HG02840 (cell line): ENCODE data around the gene PANX2.
"Not testable (repeated sequence)": the region's sequence is repeated elsewhere in the genome, so short reads cannot be mapped to it uniquely, and the experiment has no call there.

Experiments used
- ATAC-seq: cut with Tn5 transposase; IDR thresholded peaks from one replicate; pipeline ENCODE4 v1.9.1; 2021; ENCODE audit warnings: mild to moderate bottlenecking, moderate library complexity, moderate number of reproducible peaks; ENCODE audit not compliant: unreplicated experiment, low FRiP score

Gene PANX2

GRCh38 chr22:50168490-50169180 is 1.9 kb upstream of the PANX2 start:
- not testable (repeated sequence) for ATAC-seq

- no peak for ATAC-seq
Measured at GRCh38 chr22:50169181-50169759, 1.3 kb upstream of the PANX2 start.

GRCh38 chr22:50169774-50170341 is 673 bp upstream of the PANX2 start:
- ATAC-seq, result no peak

- no peak for ATAC-seq
Measured at GRCh38 chr22:50171319-50171964, 911 bp downstream of the PANX2 start.

- ATAC-seq, result no peak
Measured at GRCh38 chr22:50171965-50172421, 1.5 kb downstream of the PANX2 start.

- no peak for ATAC-seq
Measured at GRCh38 chr22:50173311-50173982, 2.9 kb downstream of the PANX2 start.

- ATAC-seq, result no peak
Measured at GRCh38 chr22:50173983-50174355, 3.4 kb downstream of the PANX2 start.

- ATAC-seq, result no peak
Measured at GRCh38 chr22:50174382-50175190, 4.1 kb downstream of the PANX2 start.

GRCh38 chr22:50175191-50175461 is 4.6 kb downstream of the PANX2 start:
- ATAC-seq, result no peak

- no peak for ATAC-seq
Measured at GRCh38 chr22:50175921-50176849, 5.7 kb downstream of the PANX2 start.

- ATAC-seq, result no peak
Measured at GRCh38 chr22:50176850-50177536, 6.5 kb downstream of the PANX2 start.

- ATAC-seq, result no peak
Measured at GRCh38 chr22:50177537-50178470, 7.3 kb downstream of the PANX2 start.

- no peak for ATAC-seq
Measured at GRCh38 chr22:50178471-50178864, 7.9 kb downstream of the PANX2 start.

GRCh38 chr22:50178871-50179869 is 8.6 kb downstream of the PANX2 start:
- no peak for ATAC-seq

- no peak for ATAC-seq
Measured at GRCh38 chr22:50179937-50180726, 9.6 kb downstream of the PANX2 start.
